LNCaP clone FGC (cell line): Measurements from ENCODE around the gene DISP3.

Source experiments
- DNase-seq: peaks from one replicate; pipeline ENCODE4 v3.0.0-alpha.2; 2011; ENCODE audit warnings: low read depth
- H3K4me3 ChIP-seq: 2 replicates; pipeline ENCODE4 v1.5.1; 2011; ENCODE audit warnings: mild to moderate bottlenecking, low read depth, low read length, control low read depth
- TF ChIP-seq, protein P1 (sequence below): IDR thresholded peaks from 2 replicates; pipeline ENCODE4 v1.5.1; 2012; ENCODE audit warnings: mild to moderate bottlenecking; ENCODE audit not compliant: control insufficient read depth, insufficient read depth; ENCODE audit errors: extremely low read depth

DISP3 gene

DNA sequence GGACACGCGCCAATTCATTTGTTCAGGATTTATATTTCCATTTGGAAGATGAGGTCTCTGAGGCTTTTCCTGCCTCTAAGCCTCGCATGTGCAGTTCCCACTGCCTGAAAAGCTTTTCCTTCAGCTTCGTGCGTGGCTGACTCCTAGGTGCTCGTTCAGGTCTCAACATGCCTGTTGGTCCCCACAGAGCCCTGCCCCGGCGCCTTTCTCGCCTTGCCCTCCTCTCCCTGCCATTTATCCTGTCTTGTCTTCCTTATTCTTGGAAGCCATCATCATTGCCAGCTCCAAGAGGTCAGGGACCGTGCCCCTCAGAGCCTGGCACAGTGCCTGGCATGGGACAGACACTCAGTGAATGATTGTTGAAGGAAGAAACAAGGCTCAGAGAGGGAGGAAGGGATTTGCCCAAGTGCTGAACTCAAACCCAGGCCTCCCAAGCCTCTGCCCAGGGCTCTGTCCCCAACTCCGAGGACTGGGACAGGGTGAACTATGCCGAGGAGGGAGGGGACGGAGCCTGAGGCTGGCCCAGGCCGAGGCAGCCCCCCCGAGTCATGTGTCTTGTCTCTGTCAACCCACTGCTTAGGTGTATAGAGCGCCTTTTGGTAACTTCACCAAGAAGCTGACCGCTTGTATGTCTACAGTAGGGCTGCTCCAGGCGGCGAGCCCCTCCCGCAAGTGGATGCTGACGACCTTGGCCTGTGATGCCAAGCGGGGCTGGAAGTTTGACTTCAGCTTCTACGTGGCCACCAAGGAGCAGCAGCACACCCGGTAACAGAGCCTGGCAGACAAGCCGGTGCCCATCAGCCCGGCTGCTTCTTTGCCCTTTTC is 47.3 kb downstream of the DISP3 start:
- DNase-seq: no peak
- H3K4me3 ChIP-seq: no peak overlapping the region
- TF ChIP-seq, protein P1, sequence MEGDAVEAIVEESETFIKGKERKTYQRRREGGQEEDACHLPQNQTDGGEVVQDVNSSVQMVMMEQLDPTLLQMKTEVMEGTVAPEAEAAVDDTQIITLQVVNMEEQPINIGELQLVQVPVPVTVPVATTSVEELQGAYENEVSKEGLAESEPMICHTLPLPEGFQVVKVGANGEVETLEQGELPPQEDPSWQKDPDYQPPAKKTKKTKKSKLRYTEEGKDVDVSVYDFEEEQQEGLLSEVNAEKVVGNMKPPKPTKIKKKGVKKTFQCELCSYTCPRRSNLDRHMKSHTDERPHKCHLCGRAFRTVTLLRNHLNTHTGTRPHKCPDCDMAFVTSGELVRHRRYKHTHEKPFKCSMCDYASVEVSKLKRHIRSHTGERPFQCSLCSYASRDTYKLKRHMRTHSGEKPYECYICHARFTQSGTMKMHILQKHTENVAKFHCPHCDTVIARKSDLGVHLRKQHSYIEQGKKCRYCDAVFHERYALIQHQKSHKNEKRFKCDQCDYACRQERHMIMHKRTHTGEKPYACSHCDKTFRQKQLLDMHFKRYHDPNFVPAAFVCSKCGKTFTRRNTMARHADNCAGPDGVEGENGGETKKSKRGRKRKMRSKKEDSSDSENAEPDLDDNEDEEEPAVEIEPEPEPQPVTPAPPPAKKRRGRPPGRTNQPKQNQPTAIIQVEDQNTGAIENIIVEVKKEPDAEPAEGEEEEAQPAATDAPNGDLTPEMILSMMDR: no peak

GRCh38 chr1:11527541-11528452 is 48.8 kb downstream of the DISP3 start:
- TF ChIP-seq, protein P1: no peak
- no peak overlapping the region for H3K4me3 ChIP-seq
- DNase-seq: no peak

DNA sequence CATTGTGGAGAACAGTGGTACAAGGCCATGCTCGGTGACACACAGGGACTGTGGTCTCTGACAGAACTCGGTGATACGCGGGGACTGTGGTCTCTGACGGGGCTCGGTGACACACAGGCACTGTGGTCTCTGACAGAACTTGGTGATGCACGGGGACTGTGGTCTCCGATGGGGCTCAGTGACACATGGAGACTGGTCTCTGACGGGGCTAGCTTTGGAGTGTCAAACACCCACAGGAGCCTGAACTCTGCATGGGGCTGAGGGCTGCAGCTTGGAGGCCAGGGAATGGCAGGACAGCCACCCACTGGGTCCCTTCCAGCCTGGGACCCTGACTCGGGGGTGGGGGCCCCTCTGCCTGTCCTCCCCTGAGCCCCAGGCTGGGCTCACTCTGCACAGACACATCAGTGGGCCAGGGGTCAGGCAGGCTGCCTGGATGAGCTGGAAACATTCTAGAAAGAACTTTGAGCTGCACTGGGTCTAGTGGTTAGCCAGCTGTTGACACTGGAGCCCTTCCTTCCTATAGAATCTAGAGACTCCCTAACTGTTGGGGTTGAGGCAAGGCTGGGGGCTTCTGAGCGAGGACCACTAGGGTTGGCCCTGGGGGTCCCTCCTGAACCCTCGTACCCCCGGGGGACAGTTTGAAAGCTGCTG is 49.8 kb downstream of the DISP3 start:
- TF ChIP-seq, protein P1: no peak
- no peak for DNase-seq
- no peak overlapping the region for H3K4me3 ChIP-seq

GRCh38 chr1:11529330-11529729 is 50.4 kb downstream of the DISP3 start:
- TF ChIP-seq, protein P1: no peak
- H3K4me3 ChIP-seq: no peak overlapping the region
- DNase-seq: no peak

DNA sequence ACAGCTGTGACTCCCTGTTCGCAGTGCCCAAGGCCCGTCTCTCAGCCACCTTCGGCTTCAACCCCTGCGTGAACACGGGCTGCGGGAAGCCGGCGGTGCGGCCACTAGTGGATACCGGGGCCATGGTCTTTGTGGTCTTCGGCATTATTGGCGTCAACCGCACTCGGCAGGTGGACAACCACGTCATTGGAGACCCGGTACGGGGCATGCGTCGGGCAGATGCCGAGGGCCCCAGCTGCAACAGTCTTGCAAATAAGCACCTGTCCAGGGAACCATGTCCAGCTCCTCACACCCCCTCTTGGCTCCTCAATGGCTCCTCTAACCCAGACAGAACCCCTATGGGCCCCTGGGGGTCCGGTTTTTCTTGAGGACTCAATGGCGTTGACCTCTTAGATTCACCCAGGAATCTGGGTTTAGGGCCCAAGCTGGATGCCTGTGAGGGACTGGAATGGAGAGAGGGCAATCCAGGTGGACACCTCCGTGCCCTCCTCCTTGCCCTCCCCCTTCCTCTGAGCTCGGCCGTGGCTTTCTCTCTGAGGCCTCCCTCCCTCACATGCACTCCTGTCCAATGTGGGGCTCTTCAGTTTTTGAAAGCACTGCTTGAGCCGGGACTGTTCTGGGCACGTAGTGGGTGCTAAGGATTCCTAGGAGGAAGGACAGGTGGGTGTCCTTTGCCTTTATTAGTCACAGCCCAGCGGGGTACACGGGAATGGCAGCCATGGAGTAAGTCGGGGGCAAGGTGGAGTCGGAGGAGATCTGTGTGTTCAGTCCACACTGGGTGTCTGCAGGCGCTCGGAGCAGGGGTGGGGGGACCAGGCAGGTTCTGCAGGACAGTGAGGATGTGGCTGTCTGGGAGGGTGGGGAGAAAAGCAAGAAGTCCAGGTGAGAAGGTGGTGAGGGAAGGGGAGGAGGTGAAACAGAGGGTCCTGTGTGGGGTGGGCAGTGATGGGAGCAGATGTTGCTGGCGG is 51.1 kb downstream of the DISP3 start:
- TF ChIP-seq, protein P1: no peak
- no peak for DNase-seq
- H3K4me3 ChIP-seq: no peak overlapping the region
